Left lobe of liver (tissue), 2 donors: Measurements from ENCODE around the gene PSG4. TPM values are rescaled to one million over a fixed set of nuclear protein-coding genes. Genes with fewer than 3 reads are reported as not detected.
"Not testable (repeated sequence)": the region's sequence is repeated elsewhere in the genome, so short reads cannot be mapped to it uniquely, and the experiment has no call there.

ENCODE experiments used
- ATAC-seq: fragments of 200-7000 bp; cut with Tn5 transposase; one replicate; pipeline ENCODE4 v1.9.1; 2020; ENCODE audit warnings: mild to moderate bottlenecking, moderate library complexity
- DNase-seq: peaks from one replicate; pipeline ENCODE4 v3.0.0-alpha.2; 2020; ENCODE audit warnings: low spot score
- total RNA-seq: library from RNA; stranded (reverse); gene quantifications from one replicate; pipeline ENCODE4 v1.2.1, GENCODE V29; 2021
- donor health status: DM: no; HTN: no; CAD: no; lungs with moderate emphysema.
- donor health status: DM: no; HTN: yes; CAD: no.

The PSG4 gene
- total RNA-seq = not detected

GRCh38 chr19:43205471-43206105, at the start of gene PSG4:
TSS of gene PSG4 (minus strand) at chr19:43205638. CDS start at chr19:43205536, 102 bp downstream.
- ATAC-seq, DNase-seq: not testable (repeated sequence)

- not testable (repeated sequence) for ATAC-seq, DNase-seq
Observed at GRCh38 chr19:43251428-43251827, 46.0 kb upstream of the PSG4 start.

DNA sequence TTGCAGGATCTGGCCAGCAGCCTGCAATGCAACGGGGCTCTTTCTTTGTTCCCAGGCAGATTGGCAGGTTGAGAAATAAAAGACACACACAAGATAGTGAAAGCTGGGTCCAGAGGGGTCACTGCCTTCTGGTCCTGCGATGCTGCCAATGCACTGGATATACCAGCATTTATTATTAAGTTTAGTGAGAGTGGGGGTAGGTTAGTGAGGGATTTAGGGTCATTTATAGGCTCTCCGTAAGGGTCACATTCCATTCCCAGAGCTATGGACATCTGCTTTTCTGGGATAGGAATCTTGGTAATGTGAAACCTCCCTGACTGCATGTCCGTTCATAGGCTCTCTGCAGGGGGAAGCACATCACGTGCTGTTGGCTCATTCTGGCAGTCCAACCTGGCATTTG, 44.9 kb upstream of the PSG4 start:
- not testable (repeated sequence) for ATAC-seq, DNase-seq

DNA sequence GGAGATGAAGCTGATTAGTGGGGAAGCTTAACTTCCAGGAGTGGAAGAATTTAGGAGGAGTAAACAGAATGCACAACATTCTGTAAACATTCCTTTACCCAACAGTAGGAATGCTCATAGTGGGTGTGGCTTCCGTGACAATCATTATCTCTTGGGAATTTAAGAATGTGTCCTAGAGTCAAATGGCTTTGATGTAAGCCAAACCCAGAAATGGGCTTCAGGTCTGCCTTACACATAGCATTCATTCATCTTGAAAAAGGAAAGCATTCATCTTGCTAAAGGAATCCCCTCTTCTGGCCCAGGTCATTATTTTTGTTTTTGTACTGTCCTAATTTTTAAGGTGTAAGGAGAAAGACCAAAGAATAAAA, 43.2 kb upstream of the PSG4 start:
- not testable (repeated sequence) for ATAC-seq, DNase-seq

GRCh38 chr19:43247243-43247880, 41.9 kb upstream of the PSG4 start:
- ATAC-seq, DNase-seq: not testable (repeated sequence)

DNA sequence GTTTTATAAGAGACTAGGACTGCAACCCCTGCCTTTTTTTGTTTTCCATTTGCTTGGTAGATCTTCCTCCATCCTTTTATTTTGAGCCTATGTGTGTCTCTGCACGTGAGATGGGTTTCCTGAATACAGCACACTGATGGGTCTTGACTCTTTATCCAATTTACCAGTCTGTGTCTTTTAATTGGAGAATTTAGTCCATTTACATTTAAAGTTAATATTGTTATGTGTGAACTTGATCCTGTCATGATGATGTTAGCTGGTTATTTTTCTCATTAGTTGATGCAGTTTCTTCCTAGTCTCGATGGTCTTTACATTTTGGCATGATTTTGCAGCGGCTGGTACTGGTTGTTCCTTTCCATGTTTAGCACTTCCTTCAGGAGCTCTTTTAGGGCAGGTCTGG, 40.4 kb upstream of the PSG4 start:
- not testable (repeated sequence) for DNase-seq, ATAC-seq

DNA sequence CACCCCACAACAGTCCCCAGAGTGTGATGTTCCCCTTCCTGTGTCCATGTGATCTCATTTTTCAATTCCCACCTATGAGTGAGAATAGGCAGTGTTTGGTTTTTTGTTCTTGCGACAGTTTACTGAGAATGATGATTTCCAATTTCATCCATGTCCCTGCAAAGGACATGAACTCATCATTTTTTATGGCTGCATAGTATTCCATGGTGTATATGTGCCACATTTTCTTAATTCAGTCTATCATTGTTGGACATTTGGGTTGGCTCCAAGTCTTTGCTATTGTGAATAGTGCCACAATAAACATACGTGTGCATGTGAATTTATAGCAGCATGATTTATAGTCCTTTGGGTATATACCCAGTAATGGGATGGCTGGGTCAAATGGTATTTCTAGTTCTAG, 36.8 kb upstream of the PSG4 start:
- not testable (repeated sequence) for ATAC-seq, DNase-seq

GRCh38 chr19:43238213-43238612, 32.8 kb upstream of the PSG4 start:
- DNase-seq, ATAC-seq: not testable (repeated sequence)

DNA sequence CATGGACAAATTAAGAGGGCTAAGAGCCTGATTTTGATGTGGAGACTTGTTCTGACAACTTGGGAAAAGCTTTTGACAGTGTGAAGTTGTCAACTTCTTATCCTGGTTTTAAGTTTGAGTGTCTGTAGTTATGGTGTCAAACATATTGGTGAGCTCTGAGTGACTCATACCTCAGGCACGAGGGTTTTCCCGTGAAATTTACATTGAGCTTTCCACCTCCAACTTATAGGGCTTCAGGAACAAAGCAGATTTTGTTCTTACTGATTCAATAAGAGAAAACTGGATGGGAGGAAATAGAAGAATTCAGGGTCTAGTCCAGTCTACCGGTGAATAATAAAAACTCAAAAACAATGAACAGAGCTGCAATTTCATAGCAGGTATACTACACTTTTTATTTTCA, 30.2 kb upstream of the PSG4 start:
- not testable (repeated sequence) for DNase-seq, ATAC-seq

DNA sequence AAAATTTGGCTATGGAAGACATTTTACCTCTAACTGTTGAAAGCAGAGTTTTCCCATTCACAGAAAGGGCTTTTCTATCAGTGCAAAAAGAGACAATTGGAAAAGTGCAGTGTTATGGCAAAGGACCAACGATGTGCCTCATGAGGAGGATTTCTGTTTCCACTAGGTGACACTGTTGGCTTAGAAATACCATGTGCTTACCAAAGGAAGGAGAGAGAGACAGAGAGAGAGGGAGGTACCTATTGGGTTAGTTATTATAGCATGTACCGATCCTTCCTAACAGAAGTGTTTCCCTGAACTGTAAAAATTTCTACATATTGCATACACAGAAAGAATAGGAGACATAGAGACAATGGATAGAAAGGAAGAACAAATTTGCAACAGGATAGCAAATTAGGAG, 23.9 kb upstream of the PSG4 start:
- no peak for DNase-seq
- no peak for ATAC-seq

DNA sequence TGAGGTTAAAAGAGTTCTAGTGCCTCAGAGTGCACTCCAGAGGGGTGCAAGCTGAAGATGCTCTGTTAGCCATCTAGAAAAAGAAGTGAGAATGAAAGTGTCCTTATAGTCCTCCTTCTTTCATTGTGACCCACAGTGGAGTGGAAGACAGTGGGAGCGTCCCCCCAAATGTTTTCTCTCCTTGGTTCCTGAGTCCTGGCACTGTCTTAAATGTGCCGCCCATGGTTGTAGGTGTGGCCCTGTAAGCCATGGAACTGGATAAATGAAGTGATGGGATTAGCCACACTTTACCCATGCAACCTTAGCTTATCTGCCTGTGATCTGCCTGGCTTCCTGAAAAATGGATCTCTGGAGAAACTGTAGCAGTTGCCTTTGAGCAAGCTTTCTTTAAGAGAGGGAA, 23.3 kb upstream of the PSG4 start:
- DNase-seq, ATAC-seq: not testable (repeated sequence)

GRCh38 chr19:43226986-43227385, 21.5 kb upstream of the PSG4 start:
- not testable (repeated sequence) for DNase-seq, ATAC-seq

GRCh38 chr19:43224855-43225253, 19.4 kb upstream of the PSG4 start:
- ATAC-seq (no peak), DNase-seq (no peak)

GRCh38 chr19:43224201-43224854, 18.9 kb upstream of the PSG4 start:
- ATAC-seq, DNase-seq: not testable (repeated sequence)

- DNase-seq, ATAC-seq: not testable (repeated sequence)
Observed at GRCh38 chr19:43221891-43222290, 16.5 kb upstream of the PSG4 start.

DNA sequence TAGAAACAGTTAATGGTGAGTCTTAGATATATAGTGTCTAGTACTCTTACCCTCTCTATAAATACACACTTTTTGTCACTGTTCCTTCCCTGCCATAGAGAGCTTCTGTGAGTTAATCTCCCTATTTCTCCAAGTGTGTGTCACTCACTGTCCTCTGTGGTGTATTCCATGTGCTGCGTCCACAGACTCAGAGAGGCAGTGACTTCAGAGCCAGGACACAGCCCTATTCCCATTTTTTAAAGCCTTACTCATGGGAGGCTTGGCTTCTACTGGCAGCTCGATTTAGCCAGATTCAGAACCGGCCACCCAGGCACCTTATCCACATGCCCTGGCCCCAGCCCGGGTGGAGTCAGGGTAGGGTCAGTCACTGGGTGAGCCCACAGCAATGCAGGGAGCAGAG, 13.7 kb upstream of the PSG4 start:
- ATAC-seq, DNase-seq: not testable (repeated sequence)

DNA sequence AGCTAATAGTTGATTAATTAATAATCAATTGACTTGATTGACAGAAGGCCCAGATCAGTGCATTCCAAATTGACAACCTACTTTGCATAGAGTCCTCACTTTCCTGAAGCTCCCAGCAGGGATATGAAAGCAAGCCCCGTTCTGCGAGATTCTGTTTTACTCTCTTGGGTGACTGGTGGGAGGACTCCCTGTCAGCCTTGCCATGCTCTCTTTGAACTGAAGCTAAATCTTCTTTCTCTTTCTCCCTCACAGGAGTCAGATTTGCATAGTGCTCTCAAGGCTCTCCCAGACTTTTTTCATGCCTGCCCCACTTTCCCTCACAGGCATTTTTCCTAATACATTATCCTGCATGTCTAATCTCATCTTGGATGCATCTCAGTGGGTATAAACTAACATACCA, 10.4 kb upstream of the PSG4 start:
- ATAC-seq, DNase-seq: not testable (repeated sequence)

DNA sequence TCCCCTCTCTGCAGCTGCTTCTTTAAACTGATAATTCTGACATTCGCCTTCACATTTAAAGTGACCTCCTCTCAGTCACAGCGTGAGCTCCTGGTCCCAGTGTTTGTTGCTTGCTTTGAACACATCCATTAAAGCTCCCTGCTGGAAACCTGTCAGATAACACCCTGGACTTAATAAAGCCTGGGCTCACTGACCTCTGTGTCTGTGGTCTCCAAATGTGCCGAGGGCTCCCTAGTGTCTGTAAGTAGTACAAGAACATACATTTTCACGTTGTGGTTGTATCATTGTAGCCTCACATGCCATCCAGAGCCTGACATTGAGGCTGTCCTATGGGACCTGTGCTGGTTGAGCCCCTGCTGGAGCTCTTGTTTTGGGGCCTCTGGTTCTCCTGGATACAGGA, 2.6 kb upstream of the PSG4 start:
- DNase-seq (no peak), ATAC-seq (no peak)

DNA sequence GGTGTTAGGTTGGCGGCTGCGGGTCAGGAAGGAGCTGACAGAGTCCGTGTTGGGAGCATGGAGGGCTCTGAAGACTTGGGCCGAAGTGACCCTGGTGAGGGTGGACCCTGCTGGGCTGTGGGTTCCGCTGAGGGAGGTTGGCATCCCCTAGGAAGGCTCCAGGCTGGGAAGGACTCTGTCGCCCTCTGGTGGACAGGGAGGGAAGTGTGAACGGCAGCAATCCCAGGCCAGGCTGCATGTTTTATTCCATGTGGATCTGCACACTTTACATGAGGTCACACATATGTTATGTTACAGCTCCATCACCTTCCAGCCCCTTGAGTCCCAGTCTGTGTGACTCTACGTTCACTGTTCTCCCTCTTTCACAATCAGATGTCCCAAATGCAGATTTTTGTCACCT, 1.7 kb upstream of the PSG4 start:
- not testable (repeated sequence) for ATAC-seq, DNase-seq

DNA sequence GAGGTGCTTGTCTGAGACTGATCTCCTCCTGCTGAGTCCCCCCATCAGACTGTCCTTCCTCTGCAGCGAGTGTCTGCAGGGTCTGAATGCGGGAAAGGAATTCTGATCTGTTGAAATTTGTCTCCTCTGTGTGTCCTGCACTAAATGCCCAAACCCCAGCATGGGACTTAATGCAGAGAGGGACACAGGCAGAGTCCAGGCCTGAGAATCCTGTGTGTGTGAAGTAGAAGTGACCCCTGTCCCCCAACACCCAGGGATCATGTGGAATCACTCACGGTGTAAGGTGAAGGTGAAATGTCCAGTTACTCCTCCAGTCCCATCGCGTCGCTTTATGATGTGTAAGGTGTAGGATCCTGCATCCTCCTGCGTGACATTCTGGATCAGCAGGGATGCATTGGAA, 1.8 kb downstream of the PSG4 start:
- ATAC-seq, DNase-seq: not testable (repeated sequence)

- not testable (repeated sequence) for DNase-seq, ATAC-seq
Observed at GRCh38 chr19:43201891-43202290, 3.5 kb downstream of the PSG4 start.

GRCh38 chr19:43201337-43201801, 4.1 kb downstream of the PSG4 start:
- not testable (repeated sequence) for DNase-seq, ATAC-seq
